ENCODE data around the gene DYNLT5.

DNA sequence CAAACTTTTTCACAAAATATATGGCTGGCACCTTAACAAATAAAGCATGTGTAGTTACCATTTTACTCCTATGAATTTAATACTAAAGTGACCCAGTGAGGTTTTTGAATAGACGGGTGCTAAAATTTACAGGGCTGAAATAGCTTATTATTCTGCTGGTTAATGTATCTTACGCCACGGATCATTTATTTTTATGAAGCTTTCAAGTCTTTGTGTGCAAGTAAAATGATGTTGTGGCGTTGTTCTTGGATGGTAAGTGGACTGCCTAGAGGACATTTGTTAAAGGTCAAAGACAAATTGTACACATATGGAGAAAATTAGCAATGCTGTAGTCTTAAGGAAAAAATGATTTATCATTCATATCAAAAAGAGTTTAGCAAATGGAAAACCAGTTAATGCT, 26.0 kb downstream of the DYNLT5 start:
- TF ChIP-seq CTCF (optimal IDR thresholded peaks at IDR 0.05 in 1 of 3, IDR thresholded peaks at IDR 0.05 in 1 of 3, conservative IDR thresholded peaks at IDR 0.05 in 1 of 3; ENCODE audit: extremely low read depth in 1 of 3, insufficient read depth in 2 of 3, low read length in 3 of 3) (no peak), EZH2 (IDR thresholded peaks at IDR 0.05; ENCODE audit: low read length) (no peak)

Data from keratinocyte (primary cell).